BE2C (cell line): ENCODE results near the gene TAGLN2.

Source experiments
- DNase-seq: peaks from one replicate; pipeline ENCODE4 v3.0.0-alpha.2; 2020
- H3K27me3 ChIP-seq: fragments of 250-450 bp; sonication (Bioruptor Pico); 2 replicates; pipeline ENCODE4 v1.5.1; 2020; ENCODE audit warnings: mild to moderate bottlenecking
- H3K36me3 ChIP-seq: fragments of 250-450 bp; sonication (Bioruptor Pico); 2 replicates; pipeline ENCODE4 v1.5.1; 2020; ENCODE audit warnings: mild to moderate bottlenecking
- H3K4me1 ChIP-seq: fragments of 250-450 bp; sonication (Bioruptor Pico); 2 replicates; pipeline ENCODE4 v1.5.1; 2020
- H3K4me3 ChIP-seq: 2 replicates; pipeline ENCODE4 v1.5.1; 2011; ENCODE audit warnings: low read depth, low read length
- H3K9me3 ChIP-seq: fragments of 250-450 bp; sonication (Bioruptor Pico); 2 replicates; pipeline ENCODE4 v1.5.1; 2020
- CTCF ChIP-seq: IDR thresholded peaks from 2 replicates; pipeline ENCODE4 v1.5.1; 2012; ENCODE audit warnings: mild to moderate bottlenecking, low read depth, low read length

The TAGLN2 gene

GRCh38 chr1:159938905-159939677 lies 13.8 kb upstream of the TAGLN2 start:
- DNase-seq, result no peak
- H3K27me3 ChIP-seq, result no peaks in the 10 kb centered on the region
- no peaks in the 10 kb centered on the region for H3K36me3 ChIP-seq
- peaks cover 2% of the 10 kb centered on the region; the same call in 1 of the 2 replicates for H3K4me1 ChIP-seq
- no peak for TF ChIP-seq CTCF
- H3K4me3 ChIP-seq, result no peak overlapping the region
- no peaks in the 10 kb centered on the region for H3K9me3 ChIP-seq

- H3K36me3 ChIP-seq, result no peaks in the 10 kb centered on the region
- H3K27me3 ChIP-seq, result no peaks in the 10 kb centered on the region
These were observed 13.0 kb upstream of the TAGLN2 start for GRCh38 chr1:159938211-159938852.

DNA sequence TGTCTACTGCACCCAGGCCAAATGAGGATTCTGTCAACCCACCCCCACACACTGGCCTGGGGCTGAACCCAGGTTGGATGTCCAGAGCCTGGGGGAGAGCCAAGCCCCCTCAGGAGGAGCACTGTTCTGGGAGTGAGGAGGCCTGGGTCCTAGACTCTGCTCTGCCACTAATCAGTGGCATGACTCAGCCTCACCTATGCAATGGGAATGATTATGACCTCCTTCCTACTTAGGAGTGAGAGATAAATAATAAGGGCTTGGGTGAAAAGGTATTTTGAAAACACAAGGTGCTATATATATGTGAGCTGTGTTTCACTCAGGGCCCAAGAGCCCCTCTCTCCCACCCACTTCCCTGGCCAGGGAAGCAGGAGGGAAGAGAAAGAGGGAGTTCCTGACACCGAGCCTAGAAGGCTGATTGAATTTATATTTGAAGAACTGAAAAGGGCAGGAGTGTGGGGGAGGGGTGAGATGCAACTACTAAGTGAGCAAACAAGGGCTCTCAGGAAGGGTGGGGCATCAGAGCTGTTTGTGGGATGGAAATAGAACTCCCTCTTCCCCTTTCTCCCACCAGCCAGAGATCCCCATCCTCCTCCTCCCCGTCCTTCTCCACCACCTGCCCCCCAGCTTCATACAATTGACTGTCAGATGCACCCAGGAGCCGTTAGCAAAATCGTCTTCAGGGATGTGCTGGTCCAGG lies 11.9 kb upstream of the TAGLN2 start:
- H3K4me1 ChIP-seq, result peaks cover 2% of the 10 kb centered on the region; the same call in 1 of the 2 replicates
- DNase-seq, result no peak
- no peak for TF ChIP-seq CTCF
- no peak overlapping the region for H3K4me3 ChIP-seq
- H3K27me3 ChIP-seq, result no peaks in the 10 kb centered on the region
- no peaks in the 10 kb centered on the region for H3K9me3 ChIP-seq
- no peaks in the 10 kb centered on the region for H3K36me3 ChIP-seq

More at GRCh38 chr1:159938211-159938852, 13.0 kb upstream of the TAGLN2 start:
- DNase-seq, result no peak
- Histone ChIP-seq H3K4me3 (no peak overlapping the region), H3K9me3 (no peaks in the 10 kb centered on the region), H3K4me1 (peaks cover 2% of the 10 kb centered on the region; the same call in 1 of the 2 replicates)
- no peak for TF ChIP-seq CTCF

DNA sequence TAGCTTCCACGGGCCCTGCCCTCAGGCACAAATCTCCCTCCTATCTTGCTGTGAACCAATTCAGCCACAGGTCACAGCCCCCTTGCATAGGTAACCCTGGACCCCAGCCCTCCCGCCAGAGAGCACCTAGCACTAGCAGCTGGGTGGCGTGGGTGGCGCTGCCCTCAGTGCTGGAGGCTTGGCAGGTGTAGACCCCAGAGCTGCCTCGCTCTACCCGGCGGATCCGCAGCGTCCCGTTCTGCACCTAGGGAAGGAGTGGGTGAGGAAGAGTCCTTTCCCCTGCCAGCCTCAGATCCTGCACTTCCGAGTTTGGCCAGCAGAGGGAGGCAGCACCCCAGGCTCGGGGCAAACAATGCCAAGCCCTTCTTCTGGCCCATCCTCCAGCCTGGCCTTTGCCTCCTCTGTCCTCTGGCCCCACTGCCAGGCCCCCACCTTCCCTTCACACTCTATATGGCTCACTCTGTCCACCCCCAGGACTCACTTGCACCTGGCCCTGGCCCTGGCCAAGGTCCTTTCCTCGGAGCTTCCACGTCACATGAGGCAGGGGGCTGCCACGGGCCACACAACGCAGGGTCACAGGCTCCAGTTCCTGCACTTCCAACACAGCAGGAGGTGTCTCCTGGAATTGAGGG lies 11.1 kb upstream of the TAGLN2 start:
- Histone ChIP-seq H3K4me1 (peaks cover 2% of the 10 kb centered on the region; the same call in 1 of the 2 replicates), H3K27me3 (no peaks in the 10 kb centered on the region), H3K4me3 (no peak overlapping the region), H3K36me3 (no peaks in the 10 kb centered on the region), H3K9me3 (no peaks in the 10 kb centered on the region)
- DNase-seq, result peak; percentile 78
- TF ChIP-seq CTCF, result peak; percentile 95

DNA sequence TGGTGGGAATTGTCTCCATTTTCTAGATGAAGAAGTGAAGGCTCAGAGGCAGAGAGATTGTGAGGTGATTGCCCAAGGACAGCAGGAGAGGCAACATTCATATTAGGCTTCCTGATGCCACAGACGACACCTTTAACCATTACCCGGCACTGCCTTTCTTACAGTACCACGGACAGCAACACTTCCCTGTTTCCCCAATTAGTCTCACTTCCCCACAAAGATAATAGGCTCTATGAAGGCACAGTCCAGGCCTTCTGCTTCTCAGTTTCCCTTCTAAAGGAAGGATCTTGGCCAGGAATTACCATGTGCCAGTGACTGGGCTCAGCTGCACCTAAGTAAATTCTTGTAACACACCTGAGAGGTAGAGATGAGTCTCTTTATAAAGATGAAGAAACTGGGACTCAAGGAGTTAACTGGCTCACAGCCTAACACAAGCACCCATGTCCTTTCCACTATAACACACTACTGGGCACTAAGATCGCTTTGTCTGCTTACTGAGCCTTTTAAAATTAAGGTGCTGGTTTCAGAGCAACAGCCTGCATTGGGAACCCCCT lies 10.5 kb upstream of the TAGLN2 start:
- TF ChIP-seq CTCF, result no peak
- H3K27me3 ChIP-seq, result no peaks in the 10 kb centered on the region
- peaks cover 2% of the 10 kb centered on the region; the same call in 1 of the 2 replicates for H3K4me1 ChIP-seq
- DNase-seq, result no peak
- H3K9me3 ChIP-seq, result no peaks in the 10 kb centered on the region
- H3K4me3 ChIP-seq, result no peak overlapping the region
- no peaks in the 10 kb centered on the region for H3K36me3 ChIP-seq
